Activated naive CD8-positive, alpha-beta T cell treated with anti-CD3 and anti-CD28 coated beads for 36 hours (primary cell): Measurements from ENCODE around the gene UVSSA. TPM values are rescaled to one million over a fixed set of nuclear protein-coding genes. Genes with fewer than 3 reads are reported as not detected.
A peak's percentile ranks its signal among the peaks of the same experiment; 100 is the strongest.

Source experiments
- DNase-seq: peaks from one replicate; pipeline ENCODE4 v3.0.0; 2021
- H3K27ac Mint-ChIP-seq: one replicate; pipeline ENCODE4 v1.8.0; 2022; ENCODE audit warnings: mild to moderate bottlenecking, moderate library complexity, mixed read lengths
- H3K27me3 Mint-ChIP-seq: one replicate; pipeline ENCODE4 v1.8.0; 2022; ENCODE audit warnings: mild to moderate bottlenecking, mixed read lengths
- H3K36me3 Mint-ChIP-seq: one replicate; pipeline ENCODE4 v1.8.0; 2021; ENCODE audit warnings: mild to moderate bottlenecking, mixed read lengths
- H3K4me1 Mint-ChIP-seq: one replicate; pipeline ENCODE4 v1.8.0; 2021; ENCODE audit warnings: mixed read lengths
- H3K4me3 Mint-ChIP-seq: one replicate; pipeline ENCODE4 v1.8.0; 2022; ENCODE audit warnings: mild to moderate bottlenecking, moderate library complexity, mixed read lengths
- H3K9me3 Mint-ChIP-seq: one replicate; pipeline ENCODE4 v1.8.0; 2022; ENCODE audit warnings: mixed read lengths
- total RNA-seq, 2 experiments: library from RNA; stranded (reverse); gene quantifications; one replicate each; pipeline ENCODE4 v1.2.3, GENCODE V29; 2021

UVSSA gene
- total RNA-seq, 2 experiments from 2014 or later, result 13.2 to 14.1 TPM

- no peaks in the 10 kb centered on the region for H3K27me3 Mint-ChIP-seq
- peaks cover 26% of the 10 kb centered on the region for H3K36me3 Mint-ChIP-seq
- H3K4me1 Mint-ChIP-seq, result peaks cover 48% of the 10 kb centered on the region
- H3K9me3 Mint-ChIP-seq, result peaks cover 4% of the 10 kb centered on the region
- peak overlapping the region; percentile 51 for H3K27ac Mint-ChIP-seq
- no peak for DNase-seq
- H3K4me3 Mint-ChIP-seq, result peak overlapping the region; percentile 32
Observed at GRCh38 chr4:1310796-1311631, 36.0 kb upstream of the UVSSA start.

- Mint-ChIP-seq H3K4me1 (peaks cover 46% of the 10 kb centered on the region), H3K27ac (no peak overlapping the region), H3K27me3 (no peaks in the 10 kb centered on the region), H3K4me3 (no peak overlapping the region), H3K9me3 (peaks cover 3% of the 10 kb centered on the region), H3K36me3 (peaks cover 28% of the 10 kb centered on the region)
- no peak for DNase-seq
Observed at GRCh38 chr4:1312821-1313640, 34.0 kb upstream of the UVSSA start.

- Mint-ChIP-seq H3K9me3 (peaks cover 3% of the 10 kb centered on the region), H3K4me3 (no peak overlapping the region), H3K4me1 (peaks cover 26% of the 10 kb centered on the region), H3K27ac (no peak overlapping the region), H3K36me3 (peaks cover 36% of the 10 kb centered on the region), H3K27me3 (no peaks in the 10 kb centered on the region)
- DNase-seq, result no peak
Observed at GRCh38 chr4:1315306-1315705, 31.7 kb upstream of the UVSSA start.

DNA sequence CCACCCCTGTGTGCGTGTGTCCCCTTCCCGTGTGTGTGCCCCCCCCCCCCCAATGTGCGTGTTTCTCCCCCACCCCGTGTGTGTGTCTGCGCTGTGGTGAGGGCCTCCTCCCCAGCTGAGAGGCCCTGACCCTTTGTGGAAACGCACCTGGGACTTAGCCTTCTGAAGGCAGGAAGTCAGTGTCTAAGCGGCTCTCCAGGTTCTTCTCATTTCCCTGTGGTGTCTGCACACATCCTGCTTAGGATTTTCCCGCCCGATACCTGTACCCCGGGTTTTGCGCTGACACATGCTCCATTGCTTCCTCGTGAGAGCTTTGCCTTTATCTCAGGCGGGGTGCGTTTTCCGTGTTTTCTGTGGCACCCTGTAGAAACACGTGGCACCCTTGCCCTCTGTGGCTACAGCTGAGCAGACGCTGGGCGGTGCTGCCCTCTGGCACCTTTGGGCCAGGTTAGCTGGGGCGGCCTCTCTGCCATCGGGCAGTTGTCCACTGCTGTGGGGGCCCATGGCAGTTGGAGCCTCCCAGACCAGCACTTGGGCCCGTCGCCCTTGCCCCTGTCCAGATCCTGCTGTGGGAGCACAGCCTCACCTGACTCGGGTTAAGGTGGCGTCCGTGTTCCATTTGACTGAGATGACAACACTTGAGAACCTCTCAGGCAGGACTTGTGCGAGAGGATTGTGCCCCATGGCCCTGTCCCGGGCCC is 31.0 kb upstream of the UVSSA start:
- no peak overlapping the region for H3K4me3 Mint-ChIP-seq
- no peaks in the 10 kb centered on the region for H3K27me3 Mint-ChIP-seq
- H3K36me3 Mint-ChIP-seq, result peaks cover 36% of the 10 kb centered on the region
- H3K27ac Mint-ChIP-seq, result peak overlapping the region; percentile 86
- peaks cover 21% of the 10 kb centered on the region for H3K4me1 Mint-ChIP-seq
- peaks cover 3% of the 10 kb centered on the region for H3K9me3 Mint-ChIP-seq
- peak; percentile 14 for DNase-seq

DNA sequence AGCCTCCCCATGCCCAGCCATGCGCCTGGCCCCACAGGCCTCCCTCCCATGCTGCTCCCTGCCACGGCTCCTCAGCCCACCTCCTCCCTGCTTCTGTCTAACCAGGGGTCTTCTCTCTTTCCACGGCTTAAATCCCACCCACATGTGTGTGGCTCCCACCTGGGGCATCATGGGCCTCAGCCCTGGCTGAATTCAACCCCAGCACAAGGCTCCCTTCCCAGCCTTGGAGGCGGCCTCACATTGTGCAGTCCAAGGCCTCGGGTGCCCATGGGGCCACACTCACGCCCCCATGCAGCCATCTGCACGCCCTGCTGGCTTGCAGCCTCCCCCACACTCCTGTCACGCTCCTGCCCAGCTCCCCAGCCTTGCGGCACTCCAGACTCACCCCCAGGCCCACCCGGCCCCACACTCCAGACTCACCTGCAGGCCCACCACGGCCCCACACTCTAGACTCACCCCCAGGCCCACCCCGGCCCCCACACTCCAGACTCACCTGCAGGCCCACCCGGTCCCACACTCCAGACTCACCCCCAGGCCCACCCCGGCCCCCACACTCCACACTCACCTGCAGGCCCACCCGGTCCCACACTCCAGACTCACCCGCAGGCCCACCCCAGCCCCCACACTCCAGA is 30.4 kb upstream of the UVSSA start:
- Mint-ChIP-seq H3K4me1 (peaks cover 15% of the 10 kb centered on the region), H3K36me3 (peaks cover 38% of the 10 kb centered on the region), H3K9me3 (peaks cover 3% of the 10 kb centered on the region), H3K27ac (peak overlapping the region; percentile 25), H3K27me3 (no peaks in the 10 kb centered on the region), H3K4me3 (no peak overlapping the region)
- no peak for DNase-seq

GRCh38 chr4:1317177-1318045 is 29.6 kb upstream of the UVSSA start:
- H3K36me3 Mint-ChIP-seq, result peaks cover 38% of the 10 kb centered on the region
- H3K27me3 Mint-ChIP-seq, result no peaks in the 10 kb centered on the region
- H3K4me3 Mint-ChIP-seq, result no peak overlapping the region
- no peak overlapping the region for H3K27ac Mint-ChIP-seq
- DNase-seq, result no peak
- peaks cover 3% of the 10 kb centered on the region for H3K9me3 Mint-ChIP-seq
- peaks cover 14% of the 10 kb centered on the region for H3K4me1 Mint-ChIP-seq

- Mint-ChIP-seq H3K9me3 (peaks cover 3% of the 10 kb centered on the region), H3K4me1 (peaks cover 14% of the 10 kb centered on the region), H3K36me3 (peaks cover 38% of the 10 kb centered on the region), H3K4me3 (no peak overlapping the region), H3K27ac (no peak overlapping the region), H3K27me3 (no peaks in the 10 kb centered on the region)
- DNase-seq, result no peak
Observed at GRCh38 chr4:1318046-1318375, 29.0 kb upstream of the UVSSA start.

- Mint-ChIP-seq H3K27me3 (no peaks in the 10 kb centered on the region), H3K4me3 (no peak overlapping the region), H3K36me3 (peaks cover 34% of the 10 kb centered on the region), H3K27ac (no peak overlapping the region), H3K9me3 (peaks cover 3% of the 10 kb centered on the region), H3K4me1 (peaks cover 14% of the 10 kb centered on the region)
- DNase-seq, result no peak
Observed at GRCh38 chr4:1318488-1319213, 28.4 kb upstream of the UVSSA start.

DNA sequence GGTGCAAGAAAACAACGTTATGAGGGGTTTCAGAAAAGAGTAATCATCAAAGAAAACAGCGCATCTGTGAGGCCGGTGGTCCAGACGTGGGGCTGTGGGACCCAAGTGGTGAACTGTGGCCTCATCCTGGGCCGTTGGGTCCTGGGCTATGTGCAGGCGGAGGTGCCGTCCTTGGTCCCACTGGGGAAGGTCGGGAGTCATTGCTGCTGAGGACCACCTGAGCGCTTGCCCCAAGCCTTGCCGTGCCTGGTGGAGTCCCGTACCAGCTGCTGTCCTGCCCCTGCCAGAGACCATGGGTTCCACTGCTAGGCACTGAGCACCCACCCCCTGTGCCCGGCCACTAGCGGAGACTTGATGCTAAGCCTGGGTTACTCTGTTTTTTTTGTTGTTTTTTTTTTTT is 25.5 kb upstream of the UVSSA start:
- Mint-ChIP-seq H3K4me1 (peaks cover 5% of the 10 kb centered on the region), H3K4me3 (no peak overlapping the region), H3K36me3 (peaks cover 17% of the 10 kb centered on the region), H3K27ac (no peak overlapping the region), H3K27me3 (no peaks in the 10 kb centered on the region), H3K9me3 (no peaks in the 10 kb centered on the region)
- no peak for DNase-seq

DNA sequence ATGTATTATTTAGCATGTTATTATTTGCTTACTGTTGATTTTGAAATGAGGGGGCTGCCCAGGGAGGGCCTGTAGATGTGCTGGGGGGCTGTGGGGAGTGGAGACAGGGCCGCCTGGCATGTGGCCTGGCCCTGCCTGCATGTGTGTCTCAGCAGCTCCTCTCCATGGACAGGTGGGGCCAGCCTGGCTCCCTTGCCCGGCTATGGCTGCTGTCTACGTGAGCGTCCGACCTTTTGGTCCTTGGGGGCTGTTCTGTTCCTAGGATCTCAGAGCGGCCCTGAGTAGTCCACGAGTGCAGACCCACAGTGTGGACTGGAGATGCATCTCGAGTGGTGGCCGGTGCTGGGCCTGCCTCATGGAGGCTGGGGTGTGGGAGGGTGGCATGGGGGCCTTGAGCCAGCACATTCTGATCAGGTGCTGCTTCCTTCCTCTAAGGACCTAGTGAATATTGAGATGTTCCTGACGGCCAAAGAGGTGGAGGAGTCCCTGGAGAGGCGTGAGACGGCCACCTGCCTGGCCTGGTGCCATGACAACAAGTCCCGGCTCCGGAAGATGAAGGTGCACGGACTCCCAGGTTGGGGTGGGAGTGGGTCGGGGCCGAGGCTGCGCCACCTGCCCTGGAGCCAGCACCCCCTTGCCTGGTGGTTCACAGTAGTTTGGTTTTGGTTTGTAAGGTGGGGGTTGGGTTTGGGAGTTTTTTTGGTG is 24.9 kb upstream of the UVSSA start:
- no peaks in the 10 kb centered on the region for H3K27me3 Mint-ChIP-seq
- no peak overlapping the region for H3K27ac Mint-ChIP-seq
- no peak for DNase-seq
- H3K36me3 Mint-ChIP-seq, result peaks cover 14% of the 10 kb centered on the region
- H3K4me3 Mint-ChIP-seq, result no peak overlapping the region
- H3K4me1 Mint-ChIP-seq, result peaks cover 3% of the 10 kb centered on the region
- H3K9me3 Mint-ChIP-seq, result no peaks in the 10 kb centered on the region

DNA sequence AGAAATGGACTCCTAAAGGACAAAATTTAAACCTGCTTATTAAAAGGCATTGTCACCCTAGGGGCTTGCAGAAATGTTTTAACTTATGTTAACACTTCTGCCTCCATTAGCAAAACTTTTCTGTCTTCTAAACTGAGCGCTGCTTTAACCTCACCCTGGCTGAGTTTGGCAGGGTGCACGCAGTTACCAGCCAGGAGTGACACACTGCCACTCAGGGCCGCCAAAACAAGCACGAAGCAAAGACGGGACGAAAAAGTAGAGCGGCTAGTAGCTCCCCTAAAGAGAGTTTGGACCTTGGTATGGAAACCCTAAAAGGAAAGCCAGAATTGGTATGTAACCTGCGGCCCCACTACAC is 23.8 kb upstream of the UVSSA start:
- H3K36me3 Mint-ChIP-seq, result peaks cover 11% of the 10 kb centered on the region
- no peak overlapping the region for H3K27ac Mint-ChIP-seq
- DNase-seq, result no peak
- H3K9me3 Mint-ChIP-seq, result no peaks in the 10 kb centered on the region
- no peak overlapping the region for H3K4me3 Mint-ChIP-seq
- H3K4me1 Mint-ChIP-seq, result no peaks in the 10 kb centered on the region
- H3K27me3 Mint-ChIP-seq, result no peaks in the 10 kb centered on the region

DNA sequence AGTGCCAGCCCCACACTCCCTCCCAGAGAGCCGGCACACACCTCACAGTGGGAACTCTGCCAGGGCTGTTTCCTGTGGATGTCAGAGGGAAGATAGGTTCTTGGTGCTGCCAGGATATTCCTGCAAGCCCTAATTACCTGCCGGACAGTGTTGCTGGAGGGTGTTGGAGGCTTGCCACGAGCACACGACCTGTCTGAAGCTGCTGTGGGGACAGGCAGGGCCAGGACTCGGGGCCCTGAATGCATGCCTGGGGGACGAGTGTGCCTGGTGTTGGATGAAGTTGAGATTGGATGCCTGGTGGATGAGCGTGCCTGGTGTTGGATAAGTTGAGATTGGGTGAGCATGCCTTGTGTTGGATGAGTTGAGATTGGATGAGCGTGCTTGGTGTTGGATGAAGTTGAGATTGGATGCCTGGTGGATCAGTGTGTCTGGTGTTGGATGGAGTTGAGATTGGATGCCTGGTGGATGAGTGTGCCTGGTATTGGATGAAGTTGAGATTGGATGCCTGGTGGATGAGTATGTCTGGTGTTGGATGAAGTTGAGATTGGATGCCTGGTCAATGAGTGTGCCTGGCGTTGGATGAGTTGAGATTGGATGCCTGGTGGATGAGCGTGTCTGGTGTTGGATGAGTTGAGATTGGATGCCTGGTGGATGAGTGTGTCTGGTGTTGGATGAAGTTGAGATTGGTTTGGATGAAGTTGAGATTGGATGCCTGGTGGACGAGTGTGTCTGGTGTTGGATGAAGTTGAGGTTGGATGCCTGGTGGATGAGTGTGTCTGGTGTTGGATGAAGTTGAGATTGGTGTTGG is 23.2 kb upstream of the UVSSA start:
- peaks cover 7% of the 10 kb centered on the region for H3K36me3 Mint-ChIP-seq
- H3K4me3 Mint-ChIP-seq, result no peak overlapping the region
- H3K4me1 Mint-ChIP-seq, result peaks cover under 1% of the 10 kb centered on the region
- H3K27me3 Mint-ChIP-seq, result no peaks in the 10 kb centered on the region
- no peaks in the 10 kb centered on the region for H3K9me3 Mint-ChIP-seq
- DNase-seq, result no peak
- H3K27ac Mint-ChIP-seq, result no peak overlapping the region
